Limb (tissue), 2 donors: Measurements from ENCODE around the gene TRAK2.
A peak's percentile ranks its signal among the peaks of the same experiment; 100 is the strongest.
"Not testable (repeated sequence)": the region's sequence is repeated elsewhere in the genome, so short reads cannot be mapped to it uniquely, and the experiment has no call there.

Source experiments
- DNase-seq, 2 donors: peaks; one replicate each; pipeline ENCODE4 v3.0.0-alpha.2; 2016; ENCODE audit errors: extremely low spot score in 2 of 2

The TRAK2 gene

DNA sequence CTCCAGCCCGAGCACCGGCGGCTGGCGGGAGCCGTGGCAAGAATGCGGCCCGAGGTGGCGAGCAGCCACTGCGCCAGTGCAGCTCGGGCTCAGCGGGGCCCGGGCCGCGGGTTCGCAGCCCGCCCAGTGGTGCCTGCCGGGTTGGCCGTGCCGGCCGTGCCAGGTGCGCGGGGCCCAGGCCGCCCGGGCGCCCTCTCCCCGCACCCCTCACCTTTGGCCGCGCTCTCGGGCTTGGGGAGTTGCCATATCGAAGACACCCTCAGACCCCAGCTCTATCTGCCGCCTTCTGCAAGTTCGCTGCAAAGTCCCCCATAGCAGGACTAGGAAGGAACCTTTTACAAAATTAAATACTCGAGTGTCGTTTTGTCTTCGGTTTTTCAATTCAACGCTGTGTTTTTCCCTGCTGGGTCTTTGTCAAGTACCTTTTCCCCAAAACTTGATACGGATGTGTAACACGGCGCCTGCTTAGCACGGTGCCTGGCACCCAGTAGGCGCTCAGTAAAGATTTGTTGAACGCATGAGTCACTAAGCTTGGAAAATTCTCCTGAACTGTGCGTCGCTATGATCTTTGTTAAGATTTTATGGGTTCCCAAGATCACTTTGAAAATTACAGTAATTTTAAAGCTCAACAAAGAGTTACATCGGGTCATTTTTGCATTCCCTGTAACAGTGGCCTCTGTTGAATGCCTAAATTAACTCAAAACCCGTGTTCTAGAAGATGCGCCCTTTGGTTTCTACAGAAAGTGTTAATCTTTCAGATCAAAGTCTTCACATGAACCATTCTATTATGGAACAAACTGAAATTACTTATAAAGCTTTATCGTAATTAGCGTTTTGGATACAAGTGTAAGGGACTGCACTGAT lies 1.0 kb upstream of the TRAK2 start:
- DNase-seq = no peak

DNA sequence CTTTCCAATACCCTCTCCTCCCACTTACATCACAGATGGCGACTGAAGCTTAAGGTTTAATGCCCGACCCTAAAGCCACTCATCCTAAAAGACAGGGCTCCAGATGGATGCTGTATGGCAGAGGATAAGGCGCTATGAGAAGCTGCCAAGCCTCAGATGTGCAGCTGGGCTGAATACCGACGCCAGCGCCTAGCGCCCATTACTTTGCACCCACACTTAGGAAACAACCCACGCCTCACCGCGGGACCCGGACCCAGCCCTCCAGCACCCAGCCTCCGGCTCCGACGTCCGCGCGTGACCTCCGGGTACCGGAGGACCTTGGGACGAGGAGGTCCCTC lies 335 bp downstream of the TRAK2 start:
- DNase-seq = no peak

DNA sequence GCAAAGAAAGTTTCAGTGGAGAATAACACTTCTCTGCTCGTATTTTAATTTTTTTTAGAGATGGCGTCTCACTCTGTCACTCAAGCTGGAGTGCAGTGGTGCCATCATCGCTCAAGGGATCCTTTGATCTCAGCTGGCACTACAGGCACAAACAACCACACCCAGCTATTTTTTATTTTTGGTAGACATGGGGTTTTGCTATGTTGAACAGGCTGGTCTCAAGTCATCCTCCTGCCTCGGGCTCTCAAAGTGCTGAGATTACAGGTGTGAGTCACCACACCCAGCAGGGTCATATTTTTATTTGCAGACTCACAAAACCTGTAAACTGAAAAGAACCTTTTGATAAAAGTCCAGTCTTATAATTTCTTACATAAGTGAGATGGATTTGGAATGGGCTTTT lies 2.6 kb downstream of the TRAK2 start:
- DNase-seq = no peak

DNA sequence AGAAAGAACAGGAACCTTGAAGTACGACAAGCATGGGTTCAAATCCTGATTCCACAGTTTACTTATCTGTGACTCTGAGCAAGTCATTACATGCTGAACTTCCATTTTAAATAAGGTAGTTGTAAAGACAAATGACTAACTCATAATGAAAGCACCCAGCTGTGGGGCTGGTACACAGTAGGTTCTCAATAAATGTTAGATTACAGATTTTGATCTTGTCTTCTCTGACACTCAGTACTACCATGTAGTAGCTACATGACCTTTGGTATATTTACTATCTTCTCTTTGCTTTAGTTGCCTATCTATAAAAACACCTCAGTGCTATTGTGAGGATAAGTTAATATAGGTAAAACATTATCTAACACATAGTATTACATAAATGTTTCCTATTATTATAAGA lies 3.2 kb downstream of the TRAK2 start:
- no peak for DNase-seq

DNA sequence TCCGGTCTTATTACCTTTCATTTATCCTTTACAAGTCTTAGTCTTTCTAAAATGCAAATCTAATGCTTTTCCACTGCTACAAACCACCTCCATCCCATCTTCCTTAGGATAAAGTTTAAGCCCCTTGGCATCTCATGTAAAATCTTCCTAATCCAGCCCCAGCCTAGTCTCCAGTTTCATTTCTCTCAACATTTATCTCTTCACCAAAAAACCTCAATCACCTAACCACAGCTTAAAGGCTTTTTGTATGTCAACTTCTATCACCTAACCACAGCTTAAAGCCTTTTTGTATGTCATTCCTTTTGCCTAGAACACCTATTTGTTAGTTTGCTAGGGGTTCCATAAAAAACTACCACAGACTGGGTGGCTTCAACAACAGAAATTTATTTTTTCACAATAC lies 4.2 kb downstream of the TRAK2 start:
- DNase-seq = no peak

DNA sequence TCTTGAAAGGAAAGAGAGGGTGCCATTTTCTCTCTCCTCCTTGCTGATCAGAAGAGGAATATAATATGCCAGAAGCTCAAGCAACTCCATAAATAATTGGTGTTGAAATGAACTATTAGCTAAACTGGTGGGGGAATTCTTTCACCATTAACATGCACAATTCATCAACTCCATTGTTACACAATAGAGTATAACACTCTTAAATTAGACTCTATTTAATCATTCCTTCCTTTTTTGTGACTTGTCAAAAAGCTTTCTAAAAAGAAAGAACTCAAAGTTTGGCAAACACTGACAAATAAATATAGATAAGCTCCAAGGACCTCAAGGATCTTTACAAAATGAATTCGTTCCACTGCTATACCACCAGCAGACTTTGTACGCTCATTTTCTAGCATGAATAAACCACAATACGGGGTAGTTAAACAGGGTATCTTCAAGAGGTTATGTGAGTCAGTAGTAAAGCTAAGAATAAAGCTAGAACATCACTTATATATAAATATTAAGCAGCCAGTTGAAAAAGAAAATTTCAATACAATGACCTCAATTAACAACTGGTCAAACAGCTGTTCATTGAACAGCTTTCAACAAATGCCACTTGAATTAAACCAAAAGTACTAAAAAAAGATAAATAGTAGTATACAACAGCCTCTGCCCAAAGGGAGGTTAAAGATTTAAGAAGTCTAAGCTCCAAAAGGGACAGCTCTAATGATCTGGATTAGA lies 6.4 kb downstream of the TRAK2 start:
- DNase-seq = no peak

DNA sequence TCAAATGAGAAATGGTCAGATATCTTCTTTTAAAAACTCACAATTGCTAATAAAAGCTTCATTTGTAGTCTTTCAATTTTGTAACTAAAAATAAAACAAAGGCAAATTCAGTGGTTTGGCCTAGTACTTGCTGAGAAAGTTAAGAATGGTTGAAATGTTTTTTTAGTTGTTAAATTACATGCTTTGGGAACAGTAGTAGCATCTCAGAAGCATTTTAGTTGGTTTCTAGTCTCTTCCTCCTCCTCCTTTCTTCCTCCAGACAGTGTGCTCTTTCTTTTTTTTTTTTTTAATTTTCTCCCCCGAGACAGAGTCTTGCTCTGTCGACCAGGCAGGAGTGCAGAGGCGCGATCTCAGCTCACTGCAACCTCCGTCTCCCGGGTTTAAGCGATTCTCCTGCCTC lies 9.8 kb downstream of the TRAK2 start:
- DNase-seq = no peak

DNA sequence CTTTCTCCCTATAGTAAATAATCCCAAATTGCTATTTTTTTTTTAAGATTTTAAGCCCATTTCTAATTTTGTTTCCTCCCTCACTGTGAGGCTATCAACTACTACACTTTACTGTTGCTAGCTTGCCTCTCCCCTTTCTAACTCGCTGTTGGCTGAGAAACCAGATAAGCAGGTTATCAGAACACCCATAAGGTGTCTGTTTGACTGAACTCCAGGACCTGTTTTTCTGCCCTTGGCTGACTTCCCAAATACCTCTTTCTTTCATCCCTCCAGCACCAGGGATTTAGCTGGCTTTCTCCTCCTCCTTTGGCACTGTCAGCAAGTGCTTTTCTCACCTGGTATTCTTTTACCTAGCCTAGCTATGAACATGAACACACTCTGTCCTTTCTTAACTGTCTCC lies 11.1 kb downstream of the TRAK2 start:
- DNase-seq = no peak

DNA sequence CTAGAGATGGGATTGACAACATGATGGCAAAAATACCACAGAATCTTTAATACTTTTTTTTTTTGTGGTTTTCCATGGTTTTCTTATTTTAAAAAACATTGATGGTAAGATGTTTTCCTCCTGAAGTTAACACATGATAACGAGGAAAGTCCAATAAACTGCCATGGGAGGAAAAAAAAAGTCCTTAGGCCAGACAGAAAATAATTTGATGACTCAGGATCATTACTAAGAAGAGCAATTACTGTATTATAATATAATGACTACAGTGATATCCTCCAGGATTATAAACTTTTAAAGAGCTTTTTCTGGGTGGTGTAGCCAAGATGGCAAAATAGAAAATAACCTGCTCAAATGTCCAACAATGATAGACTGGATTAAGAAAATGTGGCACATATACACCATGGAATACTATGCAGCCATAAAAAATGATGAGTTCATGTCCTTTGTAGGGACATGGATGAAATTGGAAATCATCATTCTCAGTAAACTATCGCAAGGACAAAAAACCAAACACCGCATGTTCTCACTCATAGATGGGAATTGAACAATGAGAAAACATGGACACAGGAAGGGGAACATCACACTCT lies 11.8 kb downstream of the TRAK2 start:
- not testable (repeated sequence) for DNase-seq

DNA sequence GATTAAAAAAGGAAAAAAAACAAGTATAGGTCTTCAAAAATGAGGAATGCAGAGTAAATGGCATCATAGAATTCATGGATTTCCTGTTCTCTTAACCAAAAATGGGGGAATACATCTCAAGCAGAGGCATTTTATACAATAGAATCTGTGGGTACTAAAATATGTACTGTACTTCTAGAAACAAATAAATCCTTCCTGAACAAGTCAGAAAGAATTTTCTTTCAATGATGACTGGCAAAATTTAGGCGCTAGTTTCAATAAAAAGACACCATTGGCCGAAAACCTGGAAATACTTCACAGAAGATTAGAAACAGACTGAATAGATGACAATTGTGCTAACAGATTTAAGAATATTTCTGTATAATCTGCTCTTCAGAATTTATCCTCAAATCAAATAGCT lies 15.1 kb downstream of the TRAK2 start:
- DNase-seq = no peak

DNA sequence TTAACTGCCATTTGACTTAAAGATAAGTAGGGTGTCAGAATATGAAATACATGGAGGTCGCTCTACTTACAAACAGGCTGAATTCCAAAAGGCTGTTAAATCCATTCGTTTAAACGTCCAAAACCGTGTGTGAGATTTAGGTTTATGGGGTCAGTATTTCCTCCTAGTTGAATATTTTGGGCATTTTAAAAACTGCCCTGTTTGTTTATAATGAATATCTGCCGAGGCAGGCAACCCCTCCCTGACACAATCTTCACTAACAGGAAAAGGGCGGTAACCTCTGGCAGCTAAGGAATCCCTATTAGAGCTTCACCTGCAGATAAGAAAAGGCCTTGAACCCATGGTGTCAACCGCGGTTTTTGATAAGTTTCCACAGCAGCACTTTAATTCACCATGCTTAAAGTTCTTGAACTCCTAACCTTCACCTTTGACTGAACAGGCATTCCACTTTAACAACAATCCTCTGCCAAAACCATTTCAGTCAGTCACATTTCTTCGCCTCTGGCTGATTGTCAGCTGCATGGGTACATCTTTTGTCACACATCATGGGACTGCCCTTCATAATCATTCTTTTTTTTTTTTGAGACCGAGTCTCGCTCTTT lies 17.8 kb downstream of the TRAK2 start:
- no peak for DNase-seq

DNA sequence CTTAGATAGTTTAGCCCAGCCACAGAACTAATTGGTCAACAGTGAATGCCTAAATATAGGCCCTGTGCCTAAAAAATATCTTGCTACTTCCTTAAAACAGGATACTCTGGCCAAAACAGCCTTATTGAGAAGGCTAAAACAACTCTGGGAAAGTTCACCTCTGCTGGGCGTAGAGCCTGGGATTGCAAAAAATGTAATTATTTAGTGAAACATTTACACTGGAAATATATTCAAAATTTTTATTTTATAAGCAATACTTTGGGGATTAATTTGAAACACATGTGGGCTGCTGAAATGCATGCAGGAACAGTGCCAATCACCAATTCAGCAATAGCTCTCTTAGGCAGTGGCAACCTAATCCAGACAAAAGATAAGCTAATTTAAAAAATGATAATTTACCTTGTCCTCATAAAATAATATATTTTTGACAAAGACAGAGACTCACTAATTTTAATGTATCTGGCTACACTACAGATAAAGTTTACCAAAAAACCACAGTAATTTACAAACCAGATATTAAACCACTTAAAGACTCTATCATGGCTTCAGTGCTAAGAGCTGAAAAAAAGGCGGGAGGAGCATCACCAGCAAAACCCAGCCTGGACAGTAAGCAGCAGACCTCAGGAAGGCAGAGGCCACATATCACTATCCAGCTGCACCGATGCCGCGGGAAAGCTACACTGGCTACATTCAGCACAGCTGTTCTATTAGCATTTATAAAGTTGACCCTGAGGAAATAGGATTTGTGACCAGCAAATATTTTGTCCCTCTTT lies 18.5 kb downstream of the TRAK2 start:
- DNase-seq = peak in 1 of 2 donors; percentile 44

DNA sequence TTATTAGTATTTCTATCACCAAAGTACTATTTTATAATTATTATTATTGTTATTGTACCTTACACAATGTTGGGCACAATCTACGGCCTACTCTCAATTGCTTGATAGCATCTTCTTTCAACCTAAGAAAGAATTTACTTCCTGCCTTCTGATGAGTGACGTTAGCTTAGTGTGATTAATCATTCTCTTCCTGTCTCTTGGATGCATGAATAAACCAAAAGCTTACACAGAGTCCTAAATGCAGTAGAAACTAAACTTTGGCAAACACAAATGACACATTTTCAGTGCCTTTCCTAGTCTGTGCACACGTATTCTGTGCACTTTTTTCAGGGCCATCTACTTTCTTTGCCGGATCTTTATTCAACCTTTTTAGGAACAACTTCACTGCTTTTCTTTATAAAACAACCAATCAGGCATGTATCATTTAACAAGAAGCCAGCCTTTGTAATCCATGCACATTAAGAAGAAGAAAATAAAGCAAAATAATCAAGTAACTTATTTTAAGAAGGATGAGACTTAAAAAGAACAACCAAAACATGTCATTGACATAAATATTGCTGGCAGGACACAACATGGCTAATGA lies 19.1 kb downstream of the TRAK2 start:
- DNase-seq = no peak

DNA sequence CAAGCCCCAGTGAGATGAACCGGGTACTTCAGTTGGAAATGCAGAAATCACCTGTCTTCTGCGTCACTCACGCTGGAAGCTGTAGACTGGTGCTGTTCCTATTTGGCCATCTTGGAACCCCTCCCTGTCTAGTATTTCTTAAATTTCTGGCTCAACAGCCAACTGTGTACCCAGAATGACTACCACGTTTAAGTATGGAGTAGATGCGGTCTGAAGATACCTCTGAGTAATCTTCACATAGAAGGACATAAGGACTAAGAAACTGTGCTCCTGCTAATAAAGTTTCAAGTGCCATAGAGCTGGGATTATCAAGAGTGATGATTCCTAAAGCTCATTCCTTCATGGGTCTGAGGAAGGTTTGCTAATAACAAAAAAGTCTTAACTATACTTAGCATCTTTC lies 20.4 kb downstream of the TRAK2 start:
- DNase-seq = no peak

DNA sequence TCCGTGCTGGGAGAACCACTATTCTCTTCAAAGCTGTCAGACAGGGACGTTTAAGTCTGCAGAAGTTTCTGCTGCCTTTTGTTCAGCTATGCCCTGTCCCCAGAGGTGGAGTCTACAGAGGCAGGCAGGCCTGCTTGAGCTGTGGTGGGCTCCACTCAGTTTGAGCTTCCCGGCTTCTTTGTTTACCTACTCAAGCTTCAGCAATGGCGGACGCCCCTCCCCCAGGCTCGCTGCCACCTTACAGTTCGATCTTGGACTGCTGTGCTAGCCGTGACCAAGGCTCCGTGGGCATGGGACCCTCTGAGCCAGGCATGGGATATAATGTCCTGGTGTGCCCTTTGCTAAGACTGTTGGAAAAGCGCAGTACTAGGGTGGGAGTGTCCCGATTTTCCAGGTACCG lies 20.9 kb downstream of the TRAK2 start:
- not testable (repeated sequence) for DNase-seq

DNA sequence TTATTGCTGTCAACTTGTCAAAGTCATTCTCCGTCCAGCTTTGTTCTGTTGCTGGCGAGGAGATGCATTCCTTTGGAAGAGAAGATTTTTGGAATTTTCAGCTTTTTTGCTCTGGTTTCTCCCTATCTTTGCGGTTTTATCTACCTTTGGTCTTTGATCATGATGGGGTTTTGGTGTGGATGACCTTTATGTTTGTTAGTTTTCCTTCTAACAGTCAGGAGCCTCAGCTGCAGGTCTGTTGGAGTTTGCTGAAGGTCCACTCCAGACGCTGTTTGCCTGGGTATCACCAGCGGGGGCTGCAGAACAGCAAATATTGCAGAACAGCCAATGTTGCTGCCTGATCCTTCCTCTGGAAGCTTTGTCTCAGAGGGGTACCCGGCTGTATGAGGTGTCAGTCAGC lies 21.4 kb downstream of the TRAK2 start:
- not testable (repeated sequence) for DNase-seq

DNA sequence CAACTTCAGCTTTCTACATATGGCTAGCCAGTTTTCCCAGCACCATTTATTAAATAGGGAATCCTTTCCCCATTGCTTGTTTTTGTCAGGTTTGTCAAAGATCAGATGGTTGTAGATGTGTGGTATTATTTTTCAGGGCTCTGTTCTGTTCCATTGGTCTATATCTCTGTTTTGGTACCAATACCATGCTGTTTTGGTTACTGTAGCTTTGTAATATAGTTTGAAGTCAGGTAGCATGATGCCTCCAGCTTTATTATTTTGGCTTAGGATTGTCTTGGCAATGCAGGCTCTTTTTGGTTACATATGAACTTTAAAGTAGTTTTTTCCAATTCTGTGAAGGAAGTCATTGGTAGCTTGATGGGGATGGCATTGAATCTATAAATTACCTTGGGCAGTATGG lies 22.9 kb downstream of the TRAK2 start:
- DNase-seq = not testable (repeated sequence)

DNA sequence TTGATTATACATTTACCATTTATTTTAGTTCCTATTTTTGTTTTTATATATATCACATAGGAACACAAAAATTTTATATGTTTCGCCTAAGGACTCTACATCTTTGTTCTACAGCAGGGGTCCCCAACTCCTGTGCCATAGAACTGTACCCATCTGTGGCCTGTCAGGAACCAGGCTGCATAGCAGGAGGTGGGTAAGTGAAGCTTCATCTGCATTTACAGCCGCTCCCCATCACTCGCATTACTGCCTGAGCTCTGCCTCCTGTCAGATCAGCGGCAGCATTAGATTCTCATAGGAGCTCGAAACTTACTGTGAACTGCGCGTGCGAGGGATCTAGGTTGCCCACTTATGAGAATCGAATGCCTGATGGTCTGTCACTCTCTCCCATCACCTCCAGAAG lies 25.3 kb downstream of the TRAK2 start:
- no peak for DNase-seq

DNA sequence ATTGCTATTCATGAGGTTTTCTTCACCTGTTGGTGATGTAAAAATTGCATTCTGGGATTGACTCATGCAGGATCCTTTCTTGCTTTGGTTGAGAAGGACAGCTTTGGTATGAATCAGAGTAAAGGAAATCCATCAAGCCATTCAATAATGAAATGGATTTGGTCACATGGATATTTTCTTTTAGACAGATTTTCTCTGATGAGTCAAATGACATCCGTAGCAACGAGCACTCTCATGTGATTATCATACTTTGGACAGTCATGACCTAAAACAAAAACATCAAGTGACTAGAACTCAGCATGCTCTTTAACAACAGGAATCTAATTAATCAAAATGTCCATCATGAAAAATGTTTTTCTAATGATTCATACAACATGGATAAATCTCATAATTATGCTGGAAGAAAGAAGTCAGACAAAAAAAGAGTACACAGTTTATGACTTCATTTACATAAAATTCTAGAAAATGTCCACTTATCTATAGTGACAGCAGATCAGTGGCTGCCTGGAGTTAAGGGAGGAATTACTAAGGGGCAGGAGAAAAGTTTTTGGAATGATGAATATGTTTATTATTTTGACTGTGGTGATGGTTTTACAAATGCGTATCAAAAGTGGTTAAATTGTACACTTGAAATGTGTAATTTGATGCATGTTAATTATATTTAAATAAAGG lies 30.7 kb downstream of the TRAK2 start:
- no peak for DNase-seq

DNA sequence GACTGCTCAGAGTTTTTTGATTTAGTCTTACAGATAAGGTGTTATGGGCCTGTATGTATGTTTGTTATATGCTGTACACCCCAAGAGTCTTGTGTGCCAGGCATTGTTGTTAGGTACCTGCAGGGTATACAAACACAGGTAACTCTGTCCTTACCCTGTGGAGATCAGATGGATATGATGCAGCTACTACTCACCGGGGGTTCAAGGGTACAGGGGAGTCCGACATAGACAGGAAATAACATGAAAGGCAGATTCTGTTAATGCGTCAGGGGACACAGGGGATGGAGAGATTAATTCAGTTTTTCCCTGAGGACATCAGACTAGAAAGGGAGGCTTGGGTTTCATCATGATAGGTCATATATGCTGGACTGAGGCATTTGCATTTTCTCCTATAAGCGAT lies 31.3 kb downstream of the TRAK2 start:
- no peak for DNase-seq
